Kidney (tissue), 14 donors: Measurements from ENCODE around the gene CLMN. TPM values are rescaled to one million over a fixed set of nuclear protein-coding genes. Genes with fewer than 3 reads are reported as not detected.

ENCODE experiments used
- DNase-seq, 5 donors: peaks; one replicate each; pipeline ENCODE4 v3.0.0-alpha.2; 2013 to 2020
- FAIRE-seq: peaks from 2 replicates; lab custom pipeline; 2012; peaks lifted over from hg19 to GRCh38; lab: Jason Lieb, UNC
- H3K27ac ChIP-seq, 2 donors: one replicate each; pipeline ENCODE4 v1.7.0; 2013; ENCODE audit warnings: low read depth in 2 of 2, low read length in 2 of 2, inconsistent platforms in 1 of 2
- H3K27me3 ChIP-seq: one replicate; pipeline ENCODE4 v1.7.1; 2013; ENCODE audit warnings: low read length, inconsistent platforms; ENCODE audit not compliant: control insufficient read depth, insufficient read depth
- H3K36me3 ChIP-seq, 3 donors: one replicate each; pipeline versions ENCODE4 v1.7.0 to v1.7.1; 2013; ENCODE audit warnings: low read length in 3 of 3, control low read depth in 1 of 3, inconsistent platforms in 1 of 3; ENCODE audit not compliant: insufficient read depth in 3 of 3, control insufficient read depth in 2 of 3
- H3K4me1 ChIP-seq, 3 donors: one replicate each; pipeline versions ENCODE4 v1.7.0 to v1.7.1; 2013; ENCODE audit warnings: low read length in 3 of 3, inconsistent platforms in 1 of 3, low read depth in 1 of 3; ENCODE audit not compliant: control insufficient read depth in 2 of 3, insufficient read depth in 2 of 3
- H3K4me3 ChIP-seq, 3 donors: one replicate each; pipeline versions ENCODE4 v1.7.0 to v1.8.1; 2013; ENCODE audit warnings: low read length in 3 of 3, control low read depth in 1 of 3, inconsistent platforms in 1 of 3
- H3K9ac ChIP-seq, 3 donors: one replicate each; pipeline versions ENCODE4 v1.7.0 to v1.7.1; 2013; ENCODE audit warnings: low read length in 3 of 3, control low read depth in 1 of 3, inconsistent platforms in 1 of 3
- H3K9me3 ChIP-seq, 3 donors: one replicate each; pipeline versions ENCODE4 v1.7.0 to v1.7.1; 2013; ENCODE audit warnings: low read length in 3 of 3, control low read depth in 1 of 3, inconsistent platforms in 1 of 3; ENCODE audit not compliant: control insufficient read depth in 2 of 3, insufficient read depth in 1 of 3
- intact Hi-C: fragments of 100-400 bp; cut with DNase I; formaldehyde crosslinking; loops from one replicate; pipeline ENCODE4 v1.11.1; 2022
- polyA plus RNA-seq: library from polyadenylated mRNA; stranded (reverse); fragments of 350-450 nt; fragmentation: Illumina TruSeq; extraction: RNeasy Lipid Tissue Mini Kit (QIAGEN cat#74804); gene quantifications from one replicate; pipeline ENCODE4 v1.2.3, GENCODE V29; 2014; ENCODE audit warnings: low read depth, low replicate concordance; ENCODE audit not compliant: insufficient read depth
- total RNA-seq: library from RNA; stranded (reverse); fragmentation: NEBNext Ultra II Directional; extraction: Animal tissue kit (Norgen Biotek cat#: 25700); gene quantifications from one replicate; pipeline ENCODE4 v1.2.1, GENCODE V29; 2021
- TF ChIP-seq, protein P1 (sequence below): IDR thresholded peaks from 3 replicates; pipeline ENCODE4 v1.5.1; 2012; ENCODE audit warnings: mild to moderate bottlenecking, moderate library complexity, borderline replicate concordance; ENCODE audit not compliant: insufficient read depth; ENCODE audit errors: extremely low read depth
- donor health status: control.
- donor health status: control.
- donor health status: control.
- donor health status: control.
- donor health status: control.
- donor health status: DM: yes; HTN: yes; CAD: no.
- donor health status: Normal renal cell carcinoma (clear cell type).

Gene CLMN
- total and polyA plus RNA-seq, 2 donors from 2014 or later, result 33.1 to 151 TPM

- no peak for DNase-seq
- TF ChIP-seq, protein P1, sequence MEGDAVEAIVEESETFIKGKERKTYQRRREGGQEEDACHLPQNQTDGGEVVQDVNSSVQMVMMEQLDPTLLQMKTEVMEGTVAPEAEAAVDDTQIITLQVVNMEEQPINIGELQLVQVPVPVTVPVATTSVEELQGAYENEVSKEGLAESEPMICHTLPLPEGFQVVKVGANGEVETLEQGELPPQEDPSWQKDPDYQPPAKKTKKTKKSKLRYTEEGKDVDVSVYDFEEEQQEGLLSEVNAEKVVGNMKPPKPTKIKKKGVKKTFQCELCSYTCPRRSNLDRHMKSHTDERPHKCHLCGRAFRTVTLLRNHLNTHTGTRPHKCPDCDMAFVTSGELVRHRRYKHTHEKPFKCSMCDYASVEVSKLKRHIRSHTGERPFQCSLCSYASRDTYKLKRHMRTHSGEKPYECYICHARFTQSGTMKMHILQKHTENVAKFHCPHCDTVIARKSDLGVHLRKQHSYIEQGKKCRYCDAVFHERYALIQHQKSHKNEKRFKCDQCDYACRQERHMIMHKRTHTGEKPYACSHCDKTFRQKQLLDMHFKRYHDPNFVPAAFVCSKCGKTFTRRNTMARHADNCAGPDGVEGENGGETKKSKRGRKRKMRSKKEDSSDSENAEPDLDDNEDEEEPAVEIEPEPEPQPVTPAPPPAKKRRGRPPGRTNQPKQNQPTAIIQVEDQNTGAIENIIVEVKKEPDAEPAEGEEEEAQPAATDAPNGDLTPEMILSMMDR, result no peak
- Histone ChIP-seq H3K4me1 (peaks cover 0 to 6% (median 0%) of the 10 kb centered on the region in 3 donors), H3K9me3 (no peaks in the 10 kb centered on the region), H3K27me3 (no peaks in the 10 kb centered on the region), H3K27ac (no peak overlapping the region), H3K36me3 (no peaks in the 10 kb centered on the region), H3K4me3 (no peak overlapping the region), H3K9ac (no peak overlapping the region)
- FAIRE-seq, result no peak
- intact Hi-C loops, result no loop called here
Observed at GRCh38 chr14:95345032-95345431, 25.3 kb upstream of the CLMN start.

GRCh38 chr14:95344536-95344935, 24.8 kb upstream of the CLMN start:
- no peaks in the 10 kb centered on the region for H3K27me3 ChIP-seq
- TF ChIP-seq, protein P1, result no peak
- intact Hi-C loops, result no loop called here

GRCh38 chr14:95341564-95341963, 21.9 kb upstream of the CLMN start:
- DNase-seq, result no peak

More at GRCh38 chr14:95344536-95344935, 24.8 kb upstream of the CLMN start:
- no peak overlapping the region for H3K27ac ChIP-seq
- no peaks in the 10 kb centered on the region for H3K36me3 ChIP-seq
- no peak overlapping the region for H3K9ac ChIP-seq
- peaks cover 0 to 7% (median under 1%) of the 10 kb centered on the region in 3 donors for H3K4me1 ChIP-seq
- DNase-seq (no peak), FAIRE-seq (no peak)
- H3K9me3 ChIP-seq, result no peaks in the 10 kb centered on the region
- no peak overlapping the region for H3K4me3 ChIP-seq

More at GRCh38 chr14:95341564-95341963, 21.9 kb upstream of the CLMN start:
- Histone ChIP-seq H3K27me3 (no peaks in the 10 kb centered on the region), H3K4me3 (no peak overlapping the region), H3K9me3 (no peaks in the 10 kb centered on the region), H3K27ac (no peak overlapping the region), H3K4me1 (peaks cover 0 to 11% (median 5%) of the 10 kb centered on the region in 3 donors), H3K36me3 (no peaks in the 10 kb centered on the region), H3K9ac (no peak overlapping the region)
- TF ChIP-seq, protein P1, result no peak
- intact Hi-C loops, result no loop called here
- no peak for FAIRE-seq
